ENCODE data around the gene ARHGEF16. TPM values are rescaled to one million over a fixed set of nuclear protein-coding genes. Genes with fewer than 3 reads are reported as not detected.

The ARHGEF16 gene
- polyA plus RNA-seq, 1 of the 3 experiments (the other 2 are of a cell fraction) = 0.18 TPM

DNA sequence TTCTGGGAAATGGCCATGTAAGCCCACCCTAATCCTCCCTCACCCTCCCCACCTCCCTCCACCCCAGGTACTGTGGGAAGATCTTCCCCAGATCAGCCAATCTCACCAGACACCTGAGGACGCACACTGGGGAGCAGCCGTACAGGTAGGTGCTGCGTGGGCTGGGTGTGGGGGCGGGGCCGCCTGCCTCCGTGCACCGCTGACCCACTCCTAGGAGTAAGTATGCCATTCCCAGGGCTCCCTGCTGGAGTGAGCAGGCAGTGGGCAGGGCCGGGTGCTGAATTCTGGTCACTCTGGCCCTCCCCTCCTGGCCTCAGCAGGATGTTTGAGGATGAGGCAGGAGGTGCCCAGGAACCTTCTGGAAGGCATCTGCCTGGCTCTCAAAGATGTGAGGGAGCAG is 35.9 kb upstream of the ARHGEF16 start:
- Histone ChIP-seq H3F3A (replicated peaks; ENCODE audit: insufficient read depth) (no peaks in the 10 kb centered on the region), H3K27me3 (ENCODE audit: insufficient read depth) (peaks cover 26% of the 10 kb centered on the region), H3K36me3 (replicated peaks in 1 of 2; ENCODE audit: control insufficient read depth in 1 of 2, insufficient read depth in 2 of 2, low read length in 1 of 2) (no peaks in the 10 kb centered on the region), H3K4me3 (ENCODE audit: low read depth in 2 of 2, low read length in 1 of 2) (no peak overlapping the region), H3K9me2 (no peaks in the 10 kb centered on the region), H3K79me2 (ENCODE audit: insufficient read depth) (no peaks in the 10 kb centered on the region), H3K9me3 (no peaks in the 10 kb centered on the region), H3K4me2 (no peak overlapping the region), H3K9ac (no peak overlapping the region), H2AFZ (ENCODE audit: low read depth) (no peak overlapping the region), H3K4me1 (ENCODE audit: control insufficient read depth in 1 of 2, insufficient read depth in 2 of 2, low read depth in 1 of 2, low read length in 1 of 2) (no peaks in the 10 kb centered on the region), H4K20me1 (ENCODE audit: insufficient read depth) (no peaks in the 10 kb centered on the region), H3K27ac (ENCODE audit: low read depth in 2 of 2, low read length in 1 of 2) (no peak overlapping the region)
- TF ChIP-seq RFX5 (IDR thresholded peaks at IDR 0.05; ENCODE audit: low read length) (no peak), MEF2A (IDR thresholded peaks at IDR 0.05; ENCODE audit: borderline replicate concordance, low read depth) (no peak), NFIC (IDR thresholded peaks at IDR 0.05; ENCODE audit: borderline replicate concordance) (no peak), RCOR1 (IDR thresholded peaks at IDR 0.05; ENCODE audit: low read length) (no peak), FOSL2 (IDR thresholded peaks at IDR 0.05; ENCODE audit: borderline replicate concordance, low read depth) (no peak), SMC3 (IDR thresholded peaks at IDR 0.05; ENCODE audit: low read depth, low read length) (no peak), TCF12 (IDR thresholded peaks at IDR 0.05) (no peak)
- TF ChIP-seq, protein P1, sequence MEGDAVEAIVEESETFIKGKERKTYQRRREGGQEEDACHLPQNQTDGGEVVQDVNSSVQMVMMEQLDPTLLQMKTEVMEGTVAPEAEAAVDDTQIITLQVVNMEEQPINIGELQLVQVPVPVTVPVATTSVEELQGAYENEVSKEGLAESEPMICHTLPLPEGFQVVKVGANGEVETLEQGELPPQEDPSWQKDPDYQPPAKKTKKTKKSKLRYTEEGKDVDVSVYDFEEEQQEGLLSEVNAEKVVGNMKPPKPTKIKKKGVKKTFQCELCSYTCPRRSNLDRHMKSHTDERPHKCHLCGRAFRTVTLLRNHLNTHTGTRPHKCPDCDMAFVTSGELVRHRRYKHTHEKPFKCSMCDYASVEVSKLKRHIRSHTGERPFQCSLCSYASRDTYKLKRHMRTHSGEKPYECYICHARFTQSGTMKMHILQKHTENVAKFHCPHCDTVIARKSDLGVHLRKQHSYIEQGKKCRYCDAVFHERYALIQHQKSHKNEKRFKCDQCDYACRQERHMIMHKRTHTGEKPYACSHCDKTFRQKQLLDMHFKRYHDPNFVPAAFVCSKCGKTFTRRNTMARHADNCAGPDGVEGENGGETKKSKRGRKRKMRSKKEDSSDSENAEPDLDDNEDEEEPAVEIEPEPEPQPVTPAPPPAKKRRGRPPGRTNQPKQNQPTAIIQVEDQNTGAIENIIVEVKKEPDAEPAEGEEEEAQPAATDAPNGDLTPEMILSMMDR (IDR thresholded peaks at IDR 0.05) = no peak
- ChIA-PET POLR2A (no interaction called here), CTCF (interaction anchor here (0.7 kb wide), 1 partner anchor 34 kb away, joined by 3 read pairs; no protein-coding TSS in a partner anchor)
- no peak for DNase-seq
- WGBS (ENCODE audit: low lambda C conversion rate) = 58% methylated on average over 2 of the region's 8 CpGs

DNA sequence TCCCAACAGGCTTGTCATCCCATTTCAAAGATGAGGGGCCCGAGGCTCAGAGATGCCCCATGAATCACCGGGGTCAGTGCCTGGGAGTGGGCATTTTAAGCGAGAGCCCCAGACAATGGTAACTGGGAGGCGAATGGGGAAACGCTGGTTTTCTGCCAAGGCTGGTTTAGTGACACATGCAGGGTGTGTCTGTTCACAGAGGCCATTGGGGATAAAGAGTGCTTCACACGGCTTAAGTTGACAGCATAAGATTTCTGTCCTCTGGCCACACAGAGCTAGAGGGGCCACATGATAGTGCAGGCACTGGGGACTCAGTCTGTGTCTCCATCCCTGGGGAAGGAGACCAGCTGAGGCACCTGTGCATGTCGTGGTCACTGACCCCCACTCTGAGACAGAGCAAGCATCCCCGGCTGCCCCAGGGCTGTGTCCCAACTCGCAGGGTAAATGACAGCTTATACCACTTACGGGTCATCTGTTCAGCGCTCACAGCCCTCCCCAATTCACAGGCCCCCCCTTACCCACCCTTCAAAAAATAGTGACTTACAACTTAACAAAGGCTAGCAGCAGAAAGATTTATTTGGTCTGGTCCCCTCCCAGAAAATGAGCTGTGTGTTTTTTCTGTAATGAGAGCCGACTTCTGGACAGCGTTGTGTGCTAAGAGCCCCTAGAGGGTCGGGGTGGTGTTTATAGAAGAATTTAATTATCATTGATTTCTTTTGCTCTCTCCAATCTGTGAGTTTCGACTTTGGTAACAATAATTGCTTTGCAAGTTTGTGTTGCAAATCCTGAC is 34.9 kb upstream of the ARHGEF16 start:
- TF ChIP-seq NRF1 (IDR thresholded peaks at IDR 0.05; ENCODE audit: low read depth, low read length) (no peak), FOSL2 (IDR thresholded peaks at IDR 0.05; ENCODE audit: borderline replicate concordance, low read depth) (no peak), SMC3 (IDR thresholded peaks at IDR 0.05; ENCODE audit: low read depth, low read length) (no peak), EP300 (IDR thresholded peaks at IDR 0.05; ENCODE audit: borderline replicate concordance in 1 of 2, low read depth in 1 of 2, low read length in 1 of 2) (no peak), RXRA (IDR thresholded peaks at IDR 0.05; ENCODE audit: borderline replicate concordance, low read depth) (no peak), GATA2 (CRISPR knock-in tag; IDR thresholded peaks at IDR 0.05) (no peak), FOXJ3 (CRISPR knock-in tag; IDR thresholded peaks at IDR 0.05) (no peak), NFIC (IDR thresholded peaks at IDR 0.05; ENCODE audit: borderline replicate concordance) (no peak), MEF2A (IDR thresholded peaks at IDR 0.05; ENCODE audit: borderline replicate concordance, low read depth) (no peak)
- TF ChIP-seq, protein P2, sequence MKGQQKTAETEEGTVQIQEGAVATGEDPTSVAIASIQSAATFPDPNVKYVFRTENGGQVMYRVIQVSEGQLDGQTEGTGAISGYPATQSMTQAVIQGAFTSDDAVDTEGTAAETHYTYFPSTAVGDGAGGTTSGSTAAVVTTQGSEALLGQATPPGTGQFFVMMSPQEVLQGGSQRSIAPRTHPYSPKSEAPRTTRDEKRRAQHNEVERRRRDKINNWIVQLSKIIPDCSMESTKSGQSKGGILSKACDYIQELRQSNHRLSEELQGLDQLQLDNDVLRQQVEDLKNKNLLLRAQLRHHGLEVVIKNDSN (IDR thresholded peaks at IDR 0.05; ENCODE audit: borderline replicate concordance, low read depth) = no peak
- TF ChIP-seq, protein P3, sequence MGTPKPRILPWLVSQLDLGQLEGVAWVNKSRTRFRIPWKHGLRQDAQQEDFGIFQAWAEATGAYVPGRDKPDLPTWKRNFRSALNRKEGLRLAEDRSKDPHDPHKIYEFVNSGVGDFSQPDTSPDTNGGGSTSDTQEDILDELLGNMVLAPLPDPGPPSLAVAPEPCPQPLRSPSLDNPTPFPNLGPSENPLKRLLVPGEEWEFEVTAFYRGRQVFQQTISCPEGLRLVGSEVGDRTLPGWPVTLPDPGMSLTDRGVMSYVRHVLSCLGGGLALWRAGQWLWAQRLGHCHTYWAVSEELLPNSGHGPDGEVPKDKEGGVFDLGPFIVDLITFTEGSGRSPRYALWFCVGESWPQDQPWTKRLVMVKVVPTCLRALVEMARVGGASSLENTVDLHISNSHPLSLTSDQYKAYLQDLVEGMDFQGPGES (IDR thresholded peaks at IDR 0.05; ENCODE audit: low read depth, low read length) = no peak
- TF ChIP-seq, protein P4, sequence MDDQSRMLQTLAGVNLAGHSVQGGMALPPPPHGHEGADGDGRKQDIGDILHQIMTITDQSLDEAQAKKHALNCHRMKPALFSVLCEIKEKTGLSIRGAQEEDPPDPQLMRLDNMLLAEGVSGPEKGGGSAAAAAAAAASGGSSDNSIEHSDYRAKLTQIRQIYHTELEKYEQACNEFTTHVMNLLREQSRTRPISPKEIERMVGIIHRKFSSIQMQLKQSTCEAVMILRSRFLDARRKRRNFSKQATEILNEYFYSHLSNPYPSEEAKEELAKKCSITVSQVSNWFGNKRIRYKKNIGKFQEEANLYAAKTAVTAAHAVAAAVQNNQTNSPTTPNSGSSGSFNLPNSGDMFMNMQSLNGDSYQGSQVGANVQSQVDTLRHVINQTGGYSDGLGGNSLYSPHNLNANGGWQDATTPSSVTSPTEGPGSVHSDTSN (IDR thresholded peaks at IDR 0.05) = no peak
- TF ChIP-seq, protein P5, sequence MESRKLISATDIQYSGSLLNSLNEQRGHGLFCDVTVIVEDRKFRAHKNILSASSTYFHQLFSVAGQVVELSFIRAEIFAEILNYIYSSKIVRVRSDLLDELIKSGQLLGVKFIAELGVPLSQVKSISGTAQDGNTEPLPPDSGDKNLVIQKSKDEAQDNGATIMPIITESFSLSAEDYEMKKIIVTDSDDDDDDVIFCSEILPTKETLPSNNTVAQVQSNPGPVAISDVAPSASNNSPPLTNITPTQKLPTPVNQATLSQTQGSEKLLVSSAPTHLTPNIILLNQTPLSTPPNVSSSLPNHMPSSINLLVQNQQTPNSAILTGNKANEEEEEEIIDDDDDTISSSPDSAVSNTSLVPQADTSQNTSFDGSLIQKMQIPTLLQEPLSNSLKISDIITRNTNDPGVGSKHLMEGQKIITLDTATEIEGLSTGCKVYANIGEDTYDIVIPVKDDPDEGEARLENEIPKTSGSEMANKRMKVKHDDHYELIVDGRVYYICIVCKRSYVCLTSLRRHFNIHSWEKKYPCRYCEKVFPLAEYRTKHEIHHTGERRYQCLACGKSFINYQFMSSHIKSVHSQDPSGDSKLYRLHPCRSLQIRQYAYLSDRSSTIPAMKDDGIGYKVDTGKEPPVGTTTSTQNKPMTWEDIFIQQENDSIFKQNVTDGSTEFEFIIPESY (IDR thresholded peaks at IDR 0.05; ENCODE audit: borderline replicate concordance, low read depth) = no peak
- H3K4me3 ChIP-seq (ENCODE audit: low read depth in 2 of 2, low read length in 1 of 2) = no peak overlapping the region
- no peaks in the 10 kb centered on the region for H3K36me3 ChIP-seq (replicated peaks in 1 of 2; ENCODE audit: control insufficient read depth in 1 of 2, insufficient read depth in 2 of 2, low read length in 1 of 2)
- H3K4me2 ChIP-seq = no peak overlapping the region
- no peaks in the 10 kb centered on the region for H3K9me3 ChIP-seq
- 2% methylated on average over 9 of the region's 15 CpGs for WGBS (ENCODE audit: low lambda C conversion rate)
- H3K79me2 ChIP-seq (ENCODE audit: insufficient read depth) = no peaks in the 10 kb centered on the region
- no peaks in the 10 kb centered on the region for H4K20me1 ChIP-seq (ENCODE audit: insufficient read depth)
- H3K4me1 ChIP-seq (ENCODE audit: control insufficient read depth in 1 of 2, insufficient read depth in 2 of 2, low read depth in 1 of 2, low read length in 1 of 2) = no peaks in the 10 kb centered on the region
- no peak overlapping the region for H3K27ac ChIP-seq (ENCODE audit: low read depth in 2 of 2, low read length in 1 of 2)
- H2AFZ ChIP-seq (ENCODE audit: low read depth) = no peak overlapping the region
- no peak for DNase-seq
- H3K27me3 ChIP-seq (ENCODE audit: insufficient read depth) = peaks cover 21% of the 10 kb centered on the region
- CTCF ChIA-PET = interaction anchor here (0.8 to 1.5 kb wide), 4 partner anchors 12 to 407 kb away, joined by 3 to 8 read pairs (median 3); no protein-coding TSS in a partner anchor
- no peak overlapping the region for H3K9ac ChIP-seq
- H3K9me2 ChIP-seq = no peaks in the 10 kb centered on the region
- no peaks in the 10 kb centered on the region for H3F3A ChIP-seq (replicated peaks; ENCODE audit: insufficient read depth)
- POLR2A ChIA-PET = no interaction called here

Measured in SK-N-SH (cell line).